Neural cell (in vitro differentiated cells): ENCODE results near the gene TMEM30A. TPM values are rescaled to one million over a fixed set of nuclear protein-coding genes. Genes with fewer than 3 reads are reported as not detected.

Experiments
- H2AFZ ChIP-seq: fragments of 200-600, 300-800 bp; sonication (generic), shearing (Covaris generic); 2 replicates; pipeline ENCODE4 v1.6.0; 2014; ENCODE audit warnings: low read depth, mild to moderate bottlenecking, antibody characterized with exemption, low read length, moderate library complexity
- H3F3A ChIP-seq: fragments of 200-600 bp; shearing (Covaris generic); 2 replicates; pipeline ENCODE4 v1.6.1; 2016; ENCODE audit warnings: mild to moderate bottlenecking, moderate library complexity, mixed read lengths, antibody characterized with exemption, low read length; ENCODE audit not compliant: insufficient read depth, poor library complexity, severe bottlenecking
- H3K27ac ChIP-seq: fragments of 200-600, 300-800 bp; sonication (generic), shearing (Covaris generic); 2 replicates; pipeline ENCODE4 v1.5.1; 2014; ENCODE audit warnings: mild to moderate bottlenecking, low read length, moderate library complexity
- H3K27me3 ChIP-seq: fragments of 300-800, 200-600 bp; sonication (generic), shearing (Covaris generic); 2 replicates; pipeline ENCODE4 v1.6.0; 2014; ENCODE audit warnings: mild to moderate bottlenecking, low read depth, low read length, moderate library complexity; ENCODE audit not compliant: insufficient read depth
- H3K36me3 ChIP-seq: fragments of 300-800, 200-600 bp; sonication (generic), shearing (Covaris generic); 2 replicates; pipeline ENCODE4 v1.5.1; 2014; ENCODE audit warnings: mild to moderate bottlenecking, antibody characterized with exemption, low read length, moderate library complexity; ENCODE audit not compliant: insufficient read depth
- H3K4me2 ChIP-seq: fragments of 300-800, 200-600 bp; sonication (generic), shearing (Covaris generic); 2 replicates; pipeline ENCODE4 v1.6.0; 2014; ENCODE audit warnings: mild to moderate bottlenecking, low read length
- H3K4me3 ChIP-seq: fragments of 300-800, 200-600 bp; sonication (generic), shearing (Covaris generic); 2 replicates; pipeline ENCODE4 v1.5.1; 2014; ENCODE audit warnings: mild to moderate bottlenecking, low read length, moderate library complexity
- H3K79me2 ChIP-seq: fragments of 200-600 bp; shearing (Covaris generic); replicated peaks from 2 replicates; pipeline ENCODE4 v1.6.0; 2014; ENCODE audit warnings: mild to moderate bottlenecking, low read length, moderate library complexity; ENCODE audit not compliant: insufficient read depth
- H3K9ac ChIP-seq: fragments of 300-800, 200-600 bp; sonication (generic), shearing (Covaris generic); 2 replicates; pipeline ENCODE4 v1.6.1; 2016; ENCODE audit warnings: mild to moderate bottlenecking, low read length, mixed read lengths
- H3K9me2 ChIP-seq: fragments of 200-600 bp; shearing (Covaris generic); 2 replicates; pipeline ENCODE4 v1.6.1; 2016; ENCODE audit warnings: mild to moderate bottlenecking, low read length, mixed read lengths; ENCODE audit not compliant: insufficient read depth
- H3K9me3 ChIP-seq: fragments of 200-600, 300-800 bp; sonication (generic), shearing (Covaris generic); 2 replicates; pipeline ENCODE4 v1.6.1; 2016; ENCODE audit warnings: mild to moderate bottlenecking, mixed run types, low read length, moderate library complexity, mixed read lengths
- H4K20me1 ChIP-seq: fragments of 200-600 bp; shearing (Covaris generic); 2 replicates; pipeline ENCODE4 v1.6.1; 2016; ENCODE audit warnings: mild to moderate bottlenecking, mixed run types; ENCODE audit not compliant: insufficient read depth
- CTCF ChIP-seq: fragments of 450-650 bp; IDR thresholded peaks from 2 replicates; pipeline ENCODE4 v1.5.1; 2014; ENCODE audit warnings: antibody characterized with exemption, mild to moderate bottlenecking, moderate library complexity; ENCODE audit not compliant: poor library complexity, severe bottlenecking
- EP300 ChIP-seq: fragments of 450-650 bp; conservative IDR thresholded peaks from 2 replicates; pipeline ENCODE4 v1.6.1; 2014; ENCODE audit warnings: antibody characterized with exemption, mild to moderate bottlenecking, moderate library complexity; ENCODE audit not compliant: poor library complexity, severe bottlenecking
- EZH2 ChIP-seq: fragments of 200-600, 300-800 bp; shearing (Covaris generic), sonication (generic); IDR thresholded peaks from 2 replicates; pipeline ENCODE4 v1.6.1; 2014; ENCODE audit warnings: antibody characterized with exemption, low read length, borderline replicate concordance, mild to moderate bottlenecking; ENCODE audit not compliant: insufficient read depth, poor library complexity, severe bottlenecking
- MXI1 ChIP-seq: fragments of 450-650 bp; conservative IDR thresholded peaks from 2 replicates; pipeline ENCODE4 v1.6.1; 2014; ENCODE audit warnings: antibody characterized with exemption, mild to moderate bottlenecking; ENCODE audit not compliant: poor library complexity, severe bottlenecking
- POLR2AphosphoS5 ChIP-seq: IDR thresholded peaks from 2 replicates; pipeline ENCODE4 v1.6.1; 2012
- RAD21 ChIP-seq: fragments of 450-650 bp; conservative IDR thresholded peaks from 2 replicates; pipeline ENCODE4 v1.6.1; 2014; ENCODE audit warnings: antibody characterized with exemption, mild to moderate bottlenecking, moderate library complexity
- SMC3 ChIP-seq: fragments of 450-650 bp; conservative IDR thresholded peaks from 2 replicates; pipeline ENCODE4 v1.6.1; 2014; ENCODE audit warnings: antibody characterized with exemption, mild to moderate bottlenecking, moderate library complexity; ENCODE audit not compliant: poor library complexity
- TAF1 ChIP-seq: IDR thresholded peaks from 2 replicates; pipeline ENCODE4 v1.6.1; 2012; ENCODE audit warnings: low read depth
- polyA plus RNA-seq: library from polyadenylated mRNA; depleted of rRNA; stranded (reverse); fragments of >200 nt; gene quantifications from 2 replicates; pipeline ENCODE4 v1.2.3, GENCODE V29; 2014
- TF ChIP-seq, protein P1 (sequence below): IDR thresholded peaks from 2 replicates; pipeline ENCODE4 v1.6.1; 2012; ENCODE audit warnings: borderline replicate concordance

Gene TMEM30A
- polyA plus RNA-seq, 1 donor from 2014 or later, result 110 TPM

DNA sequence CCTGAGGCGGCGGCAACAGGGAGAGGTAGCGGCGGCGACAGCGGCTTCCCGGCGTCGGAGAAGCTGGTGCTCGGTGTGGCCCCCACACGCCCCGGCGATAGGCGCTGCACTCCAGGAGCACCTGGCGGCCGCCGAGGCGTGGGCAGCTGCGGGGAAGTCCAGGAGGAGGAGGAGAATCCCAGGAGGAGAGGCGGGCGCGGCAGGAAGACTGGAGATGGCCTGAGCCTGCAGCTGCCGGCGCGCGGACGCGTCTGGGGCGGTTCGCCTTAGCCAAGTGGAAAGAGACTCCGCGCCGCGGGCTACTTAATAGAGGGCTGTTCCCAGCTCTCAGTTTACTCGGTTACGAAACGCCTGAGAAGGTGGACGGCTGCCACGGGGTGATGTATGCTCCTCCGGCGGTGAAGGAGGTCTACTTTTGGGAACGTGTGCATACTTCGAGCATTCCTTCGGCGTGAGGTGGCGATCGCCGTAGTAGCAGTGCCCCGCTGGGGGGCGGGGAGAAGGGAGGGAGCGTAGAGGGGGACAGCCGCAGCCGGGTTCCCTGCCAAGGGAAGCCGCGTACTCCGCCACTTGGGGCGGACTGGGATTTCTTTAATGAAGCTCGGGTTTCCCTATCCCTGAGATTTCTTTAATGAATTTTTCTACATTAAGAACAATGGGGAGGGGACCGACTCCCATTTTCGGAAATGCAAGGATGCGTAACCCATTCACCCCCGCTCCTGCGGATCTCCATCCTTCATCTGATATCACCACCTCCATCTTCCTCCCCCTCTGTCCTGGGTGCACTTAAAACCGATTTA, 78.6 kb downstream of the TMEM30A start, which contains the start of gene COL12A1:
TSS of gene COL12A1 (minus strand) at position 278 of the 800 bp plus-strand sequence. CDS start 3,261 bp downstream, outside the sequence.
- H3K36me3 ChIP-seq, result no peaks in the 10 kb centered on the region
- H4K20me1 ChIP-seq, result no peaks in the 10 kb centered on the region
- peak within 1 kb of the TSS; percentile 69 for H3K4me3 ChIP-seq
- H3K4me2 ChIP-seq, result peak within 1 kb of the TSS; percentile 98
- no peaks in the 10 kb centered on the region for H3K9me3 ChIP-seq
- H2AFZ ChIP-seq, result peak within 1 kb of the TSS; percentile 1
- H3K9ac ChIP-seq, result no peak within 1 kb of the TSS
- H3F3A ChIP-seq, result no peaks in the 10 kb centered on the region
- TF ChIP-seq, protein P1, sequence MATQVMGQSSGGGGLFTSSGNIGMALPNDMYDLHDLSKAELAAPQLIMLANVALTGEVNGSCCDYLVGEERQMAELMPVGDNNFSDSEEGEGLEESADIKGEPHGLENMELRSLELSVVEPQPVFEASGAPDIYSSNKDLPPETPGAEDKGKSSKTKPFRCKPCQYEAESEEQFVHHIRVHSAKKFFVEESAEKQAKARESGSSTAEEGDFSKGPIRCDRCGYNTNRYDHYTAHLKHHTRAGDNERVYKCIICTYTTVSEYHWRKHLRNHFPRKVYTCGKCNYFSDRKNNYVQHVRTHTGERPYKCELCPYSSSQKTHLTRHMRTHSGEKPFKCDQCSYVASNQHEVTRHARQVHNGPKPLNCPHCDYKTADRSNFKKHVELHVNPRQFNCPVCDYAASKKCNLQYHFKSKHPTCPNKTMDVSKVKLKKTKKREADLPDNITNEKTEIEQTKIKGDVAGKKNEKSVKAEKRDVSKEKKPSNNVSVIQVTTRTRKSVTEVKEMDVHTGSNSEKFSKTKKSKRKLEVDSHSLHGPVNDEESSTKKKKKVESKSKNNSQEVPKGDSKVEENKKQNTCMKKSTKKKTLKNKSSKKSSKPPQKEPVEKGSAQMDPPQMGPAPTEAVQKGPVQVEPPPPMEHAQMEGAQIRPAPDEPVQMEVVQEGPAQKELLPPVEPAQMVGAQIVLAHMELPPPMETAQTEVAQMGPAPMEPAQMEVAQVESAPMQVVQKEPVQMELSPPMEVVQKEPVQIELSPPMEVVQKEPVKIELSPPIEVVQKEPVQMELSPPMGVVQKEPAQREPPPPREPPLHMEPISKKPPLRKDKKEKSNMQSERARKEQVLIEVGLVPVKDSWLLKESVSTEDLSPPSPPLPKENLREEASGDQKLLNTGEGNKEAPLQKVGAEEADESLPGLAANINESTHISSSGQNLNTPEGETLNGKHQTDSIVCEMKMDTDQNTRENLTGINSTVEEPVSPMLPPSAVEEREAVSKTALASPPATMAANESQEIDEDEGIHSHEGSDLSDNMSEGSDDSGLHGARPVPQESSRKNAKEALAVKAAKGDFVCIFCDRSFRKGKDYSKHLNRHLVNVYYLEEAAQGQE, result no peak
- TF ChIP-seq MXI1 (no peak), POLR2AphosphoS5 (peak; percentile 27), EZH2 (peak; percentile 91)
- no peak within 1 kb of the TSS for H3K27ac ChIP-seq
- H3K79me2 ChIP-seq, result no peaks in the 10 kb centered on the region
- H3K27me3 ChIP-seq, result peaks cover 89% of the 10 kb centered on the region
- H3K9me2 ChIP-seq, result no peaks in the 10 kb centered on the region

DNA sequence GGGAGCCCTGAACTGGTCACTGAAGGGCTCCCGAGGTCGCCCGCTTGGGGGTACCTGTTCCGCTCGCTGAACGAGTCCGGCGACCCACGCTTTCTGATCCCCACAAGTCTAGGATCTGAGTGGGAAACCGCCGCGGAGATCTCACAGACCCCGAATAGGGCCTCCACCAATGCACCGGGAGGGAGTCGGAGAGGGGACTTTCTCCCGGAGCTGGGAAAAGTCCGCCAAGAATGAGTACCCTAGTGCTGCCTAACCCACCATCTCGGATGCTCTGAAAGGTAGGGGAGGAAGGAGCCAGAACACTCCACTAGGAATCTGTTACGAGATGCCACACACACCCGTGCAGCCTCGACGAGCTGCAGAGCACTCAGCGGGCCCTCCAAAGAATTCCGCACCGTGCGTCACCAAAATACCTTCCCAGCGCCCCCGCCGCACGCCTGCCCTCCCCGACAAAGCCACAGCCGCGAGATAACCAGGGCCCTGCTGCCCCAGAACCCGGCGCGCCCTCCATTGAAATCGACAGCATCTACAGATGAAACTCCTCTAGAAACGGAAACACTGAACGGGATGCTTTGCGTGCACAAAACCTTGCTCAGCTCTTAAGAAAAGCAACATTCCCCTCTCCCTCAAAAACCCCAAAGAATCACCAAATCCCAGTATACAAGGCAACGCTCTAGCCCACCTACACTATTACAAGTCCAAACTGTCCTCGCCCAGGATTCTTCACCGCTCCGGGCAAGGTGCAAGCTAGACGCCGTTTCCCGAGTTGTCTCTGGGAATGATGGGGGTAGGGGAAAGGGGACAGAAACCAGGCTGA, 79.4 kb downstream of the TMEM30A start:
- Histone ChIP-seq H3F3A (no peaks in the 10 kb centered on the region), H3K4me2 (peak overlapping the region; percentile 98), H4K20me1 (no peaks in the 10 kb centered on the region), H3K4me3 (peak overlapping the region; percentile 69), H3K9me2 (no peaks in the 10 kb centered on the region), H3K27ac (no peak overlapping the region), H3K27me3 (peaks cover 97% of the 10 kb centered on the region), H3K9me3 (no peaks in the 10 kb centered on the region), H3K9ac (no peak overlapping the region), H3K79me2 (no peaks in the 10 kb centered on the region), H2AFZ (peak overlapping the region; percentile 1), H3K36me3 (no peaks in the 10 kb centered on the region)
- TF ChIP-seq POLR2AphosphoS5, result no peak
- TF ChIP-seq EZH2, result peak; percentile 66

DNA sequence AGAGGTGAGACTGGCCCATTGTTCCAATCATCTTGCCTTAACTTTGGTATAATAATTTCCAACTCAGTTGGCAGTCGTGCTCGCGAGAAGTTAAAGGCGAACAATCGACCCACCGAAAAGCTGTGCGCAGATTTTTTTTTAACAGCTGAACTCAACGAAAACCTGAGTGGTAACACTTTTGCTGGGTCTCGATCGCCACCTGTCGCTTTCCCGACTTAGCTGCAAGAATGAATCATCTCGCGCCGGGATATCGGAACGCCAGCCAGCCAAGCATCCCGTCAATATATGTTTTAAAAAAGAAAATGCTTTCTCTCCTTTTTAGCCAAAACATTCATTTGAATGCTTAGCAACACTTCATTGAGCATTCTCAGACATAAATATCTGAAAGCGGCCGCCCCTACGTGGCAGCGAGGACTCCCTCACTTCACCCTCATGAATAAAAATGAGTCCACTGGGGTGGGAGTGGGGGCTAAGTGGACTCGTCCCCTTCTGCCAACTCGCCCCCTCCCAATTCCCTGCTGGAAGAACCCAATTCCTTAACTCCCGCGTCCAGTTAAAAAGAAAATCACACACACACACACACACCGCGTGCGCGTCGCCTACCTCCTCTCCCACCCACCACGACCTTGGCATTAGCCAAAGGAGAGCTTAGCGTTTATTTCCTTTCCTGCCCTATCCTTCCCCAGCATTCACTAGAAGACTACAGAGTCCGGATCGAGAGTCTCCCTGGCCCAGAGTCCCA, 80.2 kb downstream of the TMEM30A start:
- no peaks in the 10 kb centered on the region for H4K20me1 ChIP-seq
- H2AFZ ChIP-seq, result no peak overlapping the region
- H3K27me3 ChIP-seq, result peaks cover 90% of the 10 kb centered on the region
- H3K4me2 ChIP-seq, result peak overlapping the region; percentile 98
- H3F3A ChIP-seq, result no peaks in the 10 kb centered on the region
- H3K9me3 ChIP-seq, result no peaks in the 10 kb centered on the region
- peak overlapping the region; percentile 69 for H3K4me3 ChIP-seq
- no peak overlapping the region for H3K27ac ChIP-seq
- TF ChIP-seq RAD21 (peak; percentile 95), POLR2AphosphoS5 (no peak), TAF1 (no peak), EZH2 (no peak), MXI1 (no peak), CTCF (peak; percentile 90), SMC3 (peak; percentile 97), EP300 (no peak)
- TF ChIP-seq, protein P1, result no peak
- peak overlapping the region; percentile 24 for H3K9ac ChIP-seq
- no peaks in the 10 kb centered on the region for H3K9me2 ChIP-seq
- H3K79me2 ChIP-seq, result no peaks in the 10 kb centered on the region
- H3K36me3 ChIP-seq, result no peaks in the 10 kb centered on the region
